C4-2B (cell line): Measurements from ENCODE around the gene PUS10.

ENCODE experiments used
- H3K27ac ChIP-seq: fragments of 450-650 bp; 2 replicates; pipeline ENCODE4 v1.5.1; 2017
- CTCF ChIP-seq: fragments of 450-650 bp; conservative IDR thresholded peaks from 2 replicates; pipeline ENCODE4 v1.5.1; 2017; ENCODE audit warnings: mild to moderate bottlenecking
- ZFX ChIP-seq: fragments of 450-650 bp; IDR thresholded peaks from 2 replicates; pipeline ENCODE4 v1.6.1; 2017

The PUS10 gene

DNA sequence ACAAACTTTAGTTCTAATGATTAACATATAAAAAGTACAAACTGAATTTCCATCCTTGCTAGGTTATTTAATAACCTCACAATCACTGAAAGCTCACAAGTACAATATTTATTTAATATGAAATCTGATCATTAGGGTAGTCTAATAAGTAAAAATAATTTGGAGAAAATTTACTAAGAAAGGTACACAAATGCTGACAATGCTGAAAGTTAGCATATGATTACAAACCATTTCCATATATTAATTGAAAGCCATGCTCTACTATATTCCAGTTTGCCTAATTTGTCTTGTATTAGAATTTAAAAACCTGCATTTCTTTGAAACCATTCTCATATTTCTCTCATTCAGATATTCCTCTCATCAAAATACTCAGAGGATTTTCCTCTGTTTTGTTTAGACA lies 8.7 kb downstream of the PUS10 start:
- TF ChIP-seq CTCF (no peak), ZFX (no peak)

DNA sequence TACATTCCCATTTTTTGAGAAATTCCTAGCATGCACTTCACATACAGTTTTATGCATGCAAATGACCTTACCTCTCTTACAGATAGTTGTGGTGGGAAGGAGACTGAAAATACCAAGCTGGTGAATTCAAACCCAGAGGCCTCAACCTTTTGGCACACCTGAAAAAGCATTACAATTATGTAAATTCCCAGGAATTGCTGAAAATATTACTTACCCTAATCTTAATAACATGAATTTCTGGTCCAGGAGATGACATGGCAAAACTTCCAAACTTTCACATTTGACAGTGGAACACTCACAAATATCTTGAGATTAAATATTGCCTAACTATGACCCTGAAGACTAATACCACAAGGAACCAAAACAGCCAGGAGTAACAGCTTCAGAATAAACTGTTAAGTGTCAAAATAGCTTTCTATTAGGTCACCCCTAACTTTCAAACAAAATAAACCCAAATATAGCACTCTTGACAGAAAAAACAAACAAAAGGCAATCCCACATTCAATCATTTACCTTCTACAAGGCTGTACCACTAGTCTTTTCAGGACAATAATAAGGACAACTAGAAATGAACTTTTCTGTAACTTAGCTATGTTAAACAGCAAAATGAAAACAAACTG lies 11.5 kb downstream of the PUS10 start:
- TF ChIP-seq ZFX, result no peak
- TF ChIP-seq CTCF, result no peak
- no peak overlapping the region for H3K27ac ChIP-seq

More for the DNA sequence above, 8.7 kb downstream of the PUS10 start:
- H3K27ac ChIP-seq, result no peak overlapping the region

GRCh38 chr2:61005736-61006135 lies 12.3 kb downstream of the PUS10 start:
- H3K27ac ChIP-seq, result no peak overlapping the region
- TF ChIP-seq ZFX (no peak), CTCF (no peak)

- peak; percentile 57 for TF ChIP-seq CTCF
- no peak for TF ChIP-seq ZFX
- no peak overlapping the region for H3K27ac ChIP-seq
Observed at GRCh38 chr2:60998628-60999545, 19.2 kb downstream of the PUS10 start.

- H3K27ac ChIP-seq, result no peak overlapping the region
- TF ChIP-seq CTCF, result no peak
- TF ChIP-seq ZFX, result no peak
Observed at GRCh38 chr2:60994131-60994530, 23.9 kb downstream of the PUS10 start.

- H3K27ac ChIP-seq, result no peak overlapping the region
Observed at GRCh38 chr2:60992985-60993392, 25.1 kb downstream of the PUS10 start.

More at GRCh38 chr2:60992985-60993392, 25.1 kb downstream of the PUS10 start:
- TF ChIP-seq CTCF, result no peak
- TF ChIP-seq ZFX, result no peak
